GM21786 (cell line): Measurements from ENCODE around the gene ABCD3.
"Not testable (repeated sequence)": the region's sequence is repeated elsewhere in the genome, so short reads cannot be mapped to it uniquely, and the experiment has no call there.

Source experiments
- ATAC-seq: cut with Tn5 transposase; IDR thresholded peaks from one replicate; pipeline ENCODE4 v1.9.1; 2021; ENCODE audit not compliant: unreplicated experiment

Gene ABCD3

DNA sequence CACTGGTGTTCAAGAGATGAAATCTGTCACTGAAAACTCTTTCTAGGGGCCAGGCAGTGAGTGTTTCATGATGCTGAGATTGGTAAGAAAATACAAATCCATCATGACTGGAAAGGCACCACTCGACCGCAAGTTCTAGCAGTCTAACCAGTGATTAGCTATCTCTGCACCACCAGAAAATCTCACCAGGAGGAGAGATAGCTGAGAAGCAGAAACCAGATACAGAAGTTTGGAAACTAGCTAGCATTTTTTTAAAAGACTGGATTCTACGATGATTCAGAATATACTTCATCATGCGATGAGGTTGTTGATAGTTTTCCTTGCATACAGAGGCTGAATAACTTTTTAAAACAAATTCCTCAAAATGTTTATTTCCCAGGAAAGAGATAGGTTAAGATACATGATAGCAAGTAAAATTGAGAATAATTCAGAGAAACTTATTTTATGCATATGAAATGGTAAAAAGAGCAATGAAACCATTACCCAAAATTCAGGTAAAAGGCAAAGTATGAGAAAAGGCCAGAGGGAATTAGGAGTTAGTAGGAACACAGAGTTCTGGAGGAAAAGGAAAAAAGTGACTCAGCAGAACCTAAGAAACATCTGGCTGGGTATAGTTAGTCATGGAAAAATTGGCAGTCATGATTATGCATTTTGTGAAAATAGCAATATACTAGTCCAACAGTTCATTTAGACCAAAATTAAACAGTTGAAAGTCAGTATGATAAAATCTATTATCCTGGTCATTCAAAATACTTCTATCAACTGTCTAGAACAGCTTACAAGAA, 126.7 kb downstream of the ABCD3 start:
- ATAC-seq, result no peak

DNA sequence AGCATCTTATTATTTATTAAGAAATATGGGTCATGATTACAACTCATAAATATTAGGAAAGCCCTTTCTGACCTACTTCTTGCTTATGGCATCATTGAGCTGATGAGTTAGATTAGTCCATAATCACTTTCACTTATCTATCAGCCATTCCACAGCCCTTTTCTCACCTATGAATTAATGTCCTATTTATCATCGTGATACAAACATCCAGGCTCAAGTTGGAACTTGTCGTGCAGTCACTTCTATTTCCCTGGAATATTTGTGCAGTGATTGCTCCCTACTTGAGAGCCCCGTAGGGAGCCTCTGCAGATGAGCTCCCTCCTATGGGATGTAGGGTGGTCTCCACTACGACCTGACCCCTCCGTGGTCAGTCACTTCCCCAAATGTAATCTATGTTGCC, 131.5 kb downstream of the ABCD3 start:
- ATAC-seq, result no peak

DNA sequence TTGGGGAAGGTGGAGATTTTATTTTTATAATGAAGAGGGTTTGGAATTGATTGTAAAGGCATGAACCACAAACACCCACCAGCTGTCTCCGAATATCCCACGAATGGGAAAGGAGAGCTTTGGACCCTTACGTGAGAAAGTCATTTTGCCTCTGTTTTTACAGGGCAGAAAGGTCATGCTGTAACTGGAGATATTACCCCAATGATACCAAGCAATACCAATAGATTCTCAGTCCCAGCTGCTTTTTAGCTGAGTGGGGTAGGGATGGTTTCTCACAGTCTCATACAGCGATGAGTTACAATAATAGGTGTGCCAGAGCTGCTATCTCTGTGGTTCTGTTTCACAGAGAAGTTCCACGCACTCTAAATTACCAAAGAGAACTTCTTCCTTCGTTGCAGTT, 132.2 kb downstream of the ABCD3 start:
- ATAC-seq, result no peak

DNA sequence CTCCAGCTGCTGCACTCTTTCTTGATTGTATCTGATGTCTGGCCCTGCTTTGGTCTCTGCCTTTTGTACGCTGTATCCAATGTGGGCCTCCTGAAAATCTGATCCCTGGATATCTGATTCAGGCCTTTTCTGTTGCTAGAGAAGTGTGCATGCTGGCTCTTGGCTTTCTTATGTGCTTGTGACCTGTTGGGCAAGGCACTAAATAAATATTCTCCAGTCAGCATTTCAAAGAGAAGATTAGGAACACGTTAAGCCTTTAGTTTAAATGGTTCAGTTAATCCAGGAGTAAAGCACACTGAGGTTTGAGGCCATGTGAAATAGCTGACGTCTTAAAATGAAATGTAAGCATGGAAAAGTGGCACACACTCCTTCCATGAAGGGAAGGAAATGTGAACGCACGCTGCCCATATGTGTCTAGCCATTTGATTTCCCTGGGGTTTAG, 132.6 kb downstream of the ABCD3 start:
- no peak for ATAC-seq

DNA sequence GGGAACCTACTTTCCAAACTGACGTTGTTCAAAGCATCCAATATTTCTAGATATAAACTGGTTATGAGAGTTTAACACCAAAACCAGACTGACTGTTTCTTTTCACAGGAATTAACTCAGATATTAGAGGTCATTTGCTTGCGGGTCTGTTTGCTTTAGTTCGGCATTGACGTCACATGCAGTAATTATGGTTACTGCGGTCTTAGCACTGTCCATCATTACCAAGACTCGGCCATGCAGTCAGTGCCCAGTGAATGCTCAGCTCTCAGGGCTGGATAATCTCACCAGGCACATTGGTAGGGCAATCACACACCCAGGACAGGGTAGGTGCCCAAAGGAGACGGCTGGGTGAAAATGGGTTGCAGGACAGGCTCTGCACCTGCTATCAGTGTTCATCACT, 133.3 kb downstream of the ABCD3 start:
- ATAC-seq, result no peak

GRCh38 chr1:94552071-94552586, 133.9 kb downstream of the ABCD3 start:
- no peak for ATAC-seq

GRCh38 chr1:94553323-94553730, 135.1 kb downstream of the ABCD3 start:
- no peak for ATAC-seq

- no peak for ATAC-seq
Observed at GRCh38 chr1:94553931-94554330, 135.7 kb downstream of the ABCD3 start.

GRCh38 chr1:94554580-94554979, 136.4 kb downstream of the ABCD3 start:
- ATAC-seq, result no peak

GRCh38 chr1:94555091-94555490, 136.9 kb downstream of the ABCD3 start:
- ATAC-seq, result no peak

DNA sequence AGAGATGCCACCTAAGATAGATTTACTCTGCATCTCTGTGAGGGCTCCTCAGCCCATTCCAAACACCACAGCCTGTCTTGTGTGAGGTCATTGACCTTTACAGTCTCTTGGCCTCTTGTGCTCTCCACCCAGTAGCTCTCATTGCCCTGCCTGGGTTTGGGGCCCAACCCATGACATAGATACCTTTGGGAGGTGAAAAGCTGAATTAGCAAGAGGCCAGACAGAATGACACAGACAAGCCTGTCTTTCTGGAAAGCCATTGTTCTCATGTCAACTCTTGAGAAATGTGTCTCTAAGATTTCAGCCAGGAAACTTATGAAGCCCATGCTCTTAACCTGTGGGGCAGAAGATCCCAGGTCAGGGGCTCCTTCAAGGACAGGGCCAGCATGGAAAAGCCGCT, 141.7 kb downstream of the ABCD3 start:
- ATAC-seq, result no peak

GRCh38 chr1:94560333-94560732, 142.1 kb downstream of the ABCD3 start:
- ATAC-seq, result no peak

GRCh38 chr1:94562519-94563260, 144.5 kb downstream of the ABCD3 start:
- no peak for ATAC-seq

GRCh38 chr1:94565901-94566300, 147.7 kb downstream of the ABCD3 start:
- no peak for ATAC-seq

DNA sequence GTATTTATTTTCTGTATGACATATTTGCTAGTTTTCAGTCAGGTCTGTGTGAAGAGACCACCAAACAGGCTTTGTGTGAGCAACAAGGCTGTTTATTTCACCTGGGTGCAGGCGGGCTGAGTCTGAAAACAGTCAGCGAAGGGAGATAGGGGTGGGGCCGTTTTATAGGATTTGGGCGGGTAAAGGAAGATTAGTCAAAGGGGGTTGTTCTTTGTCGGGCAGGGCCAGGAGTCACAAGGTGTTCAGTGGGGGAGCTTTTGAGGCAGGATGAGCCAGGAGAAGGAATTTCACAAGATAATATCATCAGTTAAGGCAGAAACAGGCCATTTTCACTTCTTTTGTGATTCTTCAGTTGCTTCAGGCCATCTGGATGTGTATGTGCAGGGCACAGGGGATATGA, 148.2 kb downstream of the ABCD3 start:
- not testable (repeated sequence) for ATAC-seq

DNA sequence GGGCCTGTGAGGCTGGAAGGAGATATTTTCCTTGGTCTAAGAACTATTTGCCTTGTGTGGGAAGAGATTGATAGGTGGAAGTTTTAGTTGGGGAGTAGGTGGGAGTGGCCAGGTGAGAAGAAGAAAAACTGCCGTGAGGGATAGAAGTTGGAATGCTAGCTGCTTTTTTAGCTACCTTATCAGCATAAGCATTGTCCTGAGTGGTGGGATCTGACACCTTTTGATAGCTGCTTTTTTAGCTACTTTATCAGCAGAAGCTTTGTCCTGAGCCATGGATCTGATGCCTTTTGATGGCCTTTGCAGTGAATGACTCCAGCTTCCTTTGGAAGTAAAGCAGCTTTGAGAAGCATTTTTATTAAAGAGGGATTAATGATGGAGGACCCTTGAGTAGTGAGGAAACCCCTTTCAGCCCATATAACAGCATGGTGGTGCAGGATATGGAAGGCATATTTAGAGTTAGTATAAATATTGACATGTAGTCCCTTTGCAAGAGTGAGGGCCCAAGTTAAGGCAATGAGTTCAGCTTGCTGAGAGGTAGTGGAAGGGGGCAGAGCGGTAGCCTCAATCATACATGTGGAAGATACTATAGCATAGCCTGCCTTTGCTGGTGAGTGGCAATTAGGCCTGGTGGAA, 149.9 kb downstream of the ABCD3 start:
- ATAC-seq, result not testable (repeated sequence)
